Right atrium auricular region (tissue), 2 donors: Measurements from ENCODE around the gene ERP44. TPM values are rescaled to one million over a fixed set of nuclear protein-coding genes. Genes with fewer than 3 reads are reported as not detected.

Experiments used
- DNase-seq: peaks from one replicate; pipeline ENCODE4 v3.0.0-alpha.2; 2019; ENCODE audit warnings: low spot score
- H3K27ac ChIP-seq, 2 donors: fragments of 200-600 bp; sonication (generic); 1 replicate in 1 of 2; 2 replicates in 1 of 2; pipeline ENCODE4 v1.5.1; 2016 to 2019
- H3K27me3 ChIP-seq, 2 donors: fragments of 200-600 bp; sonication (generic); one replicate each; pipeline versions ENCODE4 v1.5.1 to v1.6.0; 2017 to 2019
- H3K36me3 ChIP-seq: fragments of 200-600 bp; sonication (generic); one replicate; pipeline ENCODE4 v1.5.1; 2016
- H3K4me1 ChIP-seq, 2 donors: fragments of 200-600 bp; sonication (generic); one replicate each; pipeline versions ENCODE4 v1.5.1 to v1.6.0; 2017 to 2019
- H3K4me3 ChIP-seq, 2 donors: fragments of 200-600 bp; sonication (generic); 1 replicate in 1 of 2; 2 replicates in 1 of 2; pipeline ENCODE4 v1.5.1; 2017 to 2019; ENCODE audit warnings: mild to moderate bottlenecking in 1 of 2, moderate library complexity in 1 of 2
- H3K9me3 ChIP-seq, 2 donors: fragments of 200-600 bp; sonication (generic); one replicate each; pipeline ENCODE4 v1.5.1; 2019
- CTCF ChIP-seq, 2 donors: fragments of 200-600 bp; sonication (generic); IDR thresholded peaks; one replicate each; pipeline ENCODE4 v1.5.1; 2019; ENCODE audit warnings: antibody characterized with exemption in 2 of 2
- total RNA-seq, 2 donors: library from RNA; depleted of rRNA; stranded (reverse); fragments of >200 nt; gene quantifications; one replicate each; pipeline ENCODE4 v1.1.0, GENCODE V29; 2016

Gene ERP44
- total RNA-seq, 2 donors from 2014 or later = 11.0 to 12.9 TPM

GRCh38 chr9:100056561-100056960 is 42.2 kb downstream of the ERP44 start:
- no peak for DNase-seq
- H3K27me3 ChIP-seq = no peaks in the 10 kb centered on the region
- no peaks in the 10 kb centered on the region for H3K9me3 ChIP-seq
- H3K4me3 ChIP-seq = no peak overlapping the region
- TF ChIP-seq CTCF (IDR thresholded peaks at IDR 0.05) = no peak
- H3K36me3 ChIP-seq = no peaks in the 10 kb centered on the region
- no peak overlapping the region for H3K27ac ChIP-seq
- no peaks in the 10 kb centered on the region for H3K4me1 ChIP-seq

GRCh38 chr9:100052375-100052774 is 46.4 kb downstream of the ERP44 start:
- Histone ChIP-seq H3K4me3 (no peak overlapping the region), H3K4me1 (no peaks in the 10 kb centered on the region), H3K27me3 (no peaks in the 10 kb centered on the region), H3K36me3 (no peaks in the 10 kb centered on the region), H3K27ac (no peak overlapping the region), H3K9me3 (no peaks in the 10 kb centered on the region)
- TF ChIP-seq CTCF (IDR thresholded peaks at IDR 0.05) = no peak
- no peak for DNase-seq

- Histone ChIP-seq H3K4me1 (no peaks in the 10 kb centered on the region), H3K36me3 (no peaks in the 10 kb centered on the region), H3K4me3 (no peak overlapping the region), H3K27ac (no peak overlapping the region), H3K27me3 (no peaks in the 10 kb centered on the region), H3K9me3 (no peaks in the 10 kb centered on the region)
- no peak for TF ChIP-seq CTCF (IDR thresholded peaks at IDR 0.05)
- DNase-seq = no peak
Observed at GRCh38 chr9:100049551-100049950, 49.2 kb downstream of the ERP44 start.

GRCh38 chr9:100038472-100038871 is 60.3 kb downstream of the ERP44 start:
- no peaks in the 10 kb centered on the region for H3K36me3 ChIP-seq
- DNase-seq = no peak
- TF ChIP-seq CTCF (IDR thresholded peaks at IDR 0.05) = no peak

GRCh38 chr9:100033877-100034551 is 64.8 kb downstream of the ERP44 start:
- peaks cover 0 to 6% of the 10 kb centered on the region in 2 donors for H3K9me3 ChIP-seq
- no peak for DNase-seq
- TF ChIP-seq CTCF (IDR thresholded peaks at IDR 0.05) = no peak

More at GRCh38 chr9:100038472-100038871, 60.3 kb downstream of the ERP44 start:
- no peaks in the 10 kb centered on the region for H3K27me3 ChIP-seq
- no peaks in the 10 kb centered on the region for H3K4me1 ChIP-seq
- no peak overlapping the region for H3K27ac ChIP-seq
- no peak overlapping the region for H3K4me3 ChIP-seq
- peaks cover 0 to 6% of the 10 kb centered on the region in 2 donors for H3K9me3 ChIP-seq

GRCh38 chr9:100030548-100030947 is 68.3 kb downstream of the ERP44 start:
- no peaks in the 10 kb centered on the region for H3K36me3 ChIP-seq
- H3K27ac ChIP-seq = no peak overlapping the region
- no peaks in the 10 kb centered on the region for H3K27me3 ChIP-seq
- H3K9me3 ChIP-seq = no peaks in the 10 kb centered on the region
- H3K4me3 ChIP-seq = no peak overlapping the region
- H3K4me1 ChIP-seq = peaks cover 0 to 3% of the 10 kb centered on the region in 2 donors
- DNase-seq = no peak
- TF ChIP-seq CTCF (IDR thresholded peaks at IDR 0.05) = no peak

More at GRCh38 chr9:100033877-100034551, 64.8 kb downstream of the ERP44 start:
- no peak overlapping the region for H3K27ac ChIP-seq
- H3K4me1 ChIP-seq = no peaks in the 10 kb centered on the region
- H3K36me3 ChIP-seq = no peaks in the 10 kb centered on the region
- no peak overlapping the region for H3K4me3 ChIP-seq
- no peaks in the 10 kb centered on the region for H3K27me3 ChIP-seq
